Left ventricle myocardium inferior (tissue), 1 donor: ENCODE data around the gene IKZF2. TPM values are rescaled to one million over a fixed set of nuclear protein-coding genes. Genes with fewer than 3 reads are reported as not detected.
"Not testable (repeated sequence)": the region's sequence is repeated elsewhere in the genome, so short reads cannot be mapped to it uniquely, and the experiment has no call there.

Experiments used
- DNase-seq: peaks from one replicate; pipeline ENCODE4 v3.0.0-alpha.2; 2020
- H3K27ac ChIP-seq: fragments of 200-600 bp; replicated peaks from 2 replicates; pipeline ENCODE4 v1.8.0; 2021
- H3K27me3 ChIP-seq: fragments of 200-600 bp; 2 replicates; pipeline ENCODE4 v1.8.0; 2021; ENCODE audit warnings: low read depth
- H3K36me3 ChIP-seq: fragments of 200-600 bp; 2 replicates; pipeline ENCODE4 v1.8.0; 2021
- H3K4me1 ChIP-seq: fragments of 200-600 bp; 2 replicates; pipeline ENCODE4 v1.8.0; 2021
- H3K4me3 ChIP-seq: fragments of 200-600 bp; 2 replicates; pipeline ENCODE4 v1.8.0; 2021; ENCODE audit warnings: mild to moderate bottlenecking, moderate library complexity
- H3K9me3 ChIP-seq: fragments of 200-600 bp; replicated peaks from 2 replicates; pipeline ENCODE4 v1.8.0; 2021
- CTCF ChIP-seq: fragments of 200-600 bp; IDR thresholded peaks from 2 replicates; pipeline ENCODE4 v1.8.0; 2021; ENCODE audit warnings: antibody characterized with exemption, mild to moderate bottlenecking, borderline replicate concordance
- intact Hi-C: fragments of 100-400 bp; cut with micrococcal nuclease; formaldehyde crosslinking; loops from one replicate; pipeline ENCODE4 v1.11.0; 2022
- total RNA-seq: library from RNA; stranded (reverse); fragmentation: NEBNext Ultra II Directional; extraction: Animal tissue kit (Norgen Biotek cat#: 25700); gene quantifications from one replicate; pipeline ENCODE4 v1.2.1, GENCODE V29; 2021
- donor health status: DM: no; HTN: yes; CAD: no; lungs with severe emphysema.

The IKZF2 gene
- total RNA-seq, 1 donor from 2014 or later: 6.8 TPM

DNA sequence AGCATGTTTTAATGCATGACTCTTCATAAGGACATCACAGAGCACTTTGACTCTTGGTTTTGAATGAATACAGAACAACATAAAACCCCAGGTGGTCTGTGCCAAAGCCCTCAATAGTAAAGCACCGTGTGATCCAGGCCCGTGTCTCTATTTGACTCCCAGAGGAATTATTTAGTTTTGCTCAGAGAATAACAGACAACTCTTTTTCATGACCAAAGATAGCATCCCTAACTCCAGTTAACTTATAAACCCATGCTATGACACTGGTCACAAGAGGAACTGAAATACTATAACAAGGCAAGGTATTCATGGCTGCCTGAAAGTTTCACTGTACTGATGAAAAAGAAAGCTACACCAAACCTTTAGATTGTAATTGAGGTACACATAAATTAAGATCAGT is 128.4 kb downstream of the IKZF2 start:
- no peaks in the 10 kb centered on the region for H3K9me3 ChIP-seq
- DNase-seq: no peak
- peaks cover 12% of the 10 kb centered on the region for H3K36me3 ChIP-seq
- no peaks in the 10 kb centered on the region for H3K4me1 ChIP-seq
- no peak overlapping the region for H3K27ac ChIP-seq
- intact Hi-C loops: no loop called here
- no peak for TF ChIP-seq CTCF
- no peak overlapping the region for H3K4me3 ChIP-seq
- H3K27me3 ChIP-seq: no peaks in the 10 kb centered on the region

DNA sequence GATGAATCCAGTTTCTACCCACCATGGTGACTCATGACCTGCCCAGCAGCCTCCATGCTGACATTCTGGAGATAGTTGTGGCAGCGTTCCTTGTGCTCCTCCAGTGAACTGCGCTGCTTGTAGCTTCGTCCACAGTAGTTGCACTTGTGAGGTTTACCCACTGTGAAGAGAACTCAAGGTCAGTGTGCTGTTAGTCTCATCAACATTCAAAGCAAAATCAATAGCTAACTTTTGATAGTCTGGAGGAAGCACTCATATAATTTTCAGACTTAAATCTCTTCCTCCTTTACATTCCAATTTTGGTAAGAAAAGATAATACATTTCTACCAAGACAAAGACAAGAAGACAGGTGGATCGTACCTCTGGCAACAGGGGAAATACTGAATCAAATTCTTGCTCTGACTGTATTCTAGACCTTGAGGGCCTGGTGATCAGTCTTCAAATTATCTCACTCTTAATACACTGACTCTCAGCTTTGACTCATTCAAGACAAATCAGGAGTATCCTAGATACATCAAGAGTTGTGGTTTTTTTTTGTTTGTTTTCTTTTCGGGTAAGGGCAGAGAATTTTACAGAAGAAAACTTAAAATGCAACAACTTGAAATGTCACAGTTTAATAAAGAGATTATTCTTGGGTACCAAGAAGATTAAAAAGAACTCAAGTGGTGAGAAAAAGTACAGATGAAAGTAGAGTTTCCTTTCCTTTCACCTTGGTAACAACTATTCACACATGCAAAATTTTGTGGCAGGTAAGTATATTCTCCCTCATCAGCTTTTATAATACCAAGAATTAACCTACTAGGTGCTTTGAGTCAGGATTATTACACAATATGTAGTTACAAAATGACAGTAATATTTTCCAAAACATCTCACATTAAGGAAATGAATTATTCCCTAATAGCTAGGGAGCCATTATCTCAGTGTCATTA is 129.2 kb downstream of the IKZF2 start:
- Histone ChIP-seq H3K27me3 (no peaks in the 10 kb centered on the region), H3K4me3 (no peak overlapping the region), H3K36me3 (peaks cover 12% of the 10 kb centered on the region), H3K27ac (no peak overlapping the region), H3K4me1 (no peaks in the 10 kb centered on the region), H3K9me3 (no peaks in the 10 kb centered on the region)
- intact Hi-C loops: no loop called here
- DNase-seq: no peak
- TF ChIP-seq CTCF: no peak

GRCh38 chr2:213020913-213021312 is 130.5 kb downstream of the IKZF2 start:
- H3K27me3 ChIP-seq, intact Hi-C loops, DNase-seq, H3K9me3 ChIP-seq, H3K4me3 ChIP-seq, H3K27ac ChIP-seq, H3K4me1 ChIP-seq: not testable (repeated sequence)
- peaks cover 12% of the 10 kb centered on the region for H3K36me3 ChIP-seq

GRCh38 chr2:213020268-213020667 is 131.1 kb downstream of the IKZF2 start:
- no peaks in the 10 kb centered on the region for H3K4me1 ChIP-seq
- no peak overlapping the region for H3K27ac ChIP-seq
- H3K9me3 ChIP-seq: no peaks in the 10 kb centered on the region
- TF ChIP-seq CTCF: no peak
- no peak overlapping the region for H3K4me3 ChIP-seq
- peaks cover 12% of the 10 kb centered on the region for H3K36me3 ChIP-seq
- no peaks in the 10 kb centered on the region for H3K27me3 ChIP-seq
- no peak for DNase-seq
- intact Hi-C loops: no loop called here

DNA sequence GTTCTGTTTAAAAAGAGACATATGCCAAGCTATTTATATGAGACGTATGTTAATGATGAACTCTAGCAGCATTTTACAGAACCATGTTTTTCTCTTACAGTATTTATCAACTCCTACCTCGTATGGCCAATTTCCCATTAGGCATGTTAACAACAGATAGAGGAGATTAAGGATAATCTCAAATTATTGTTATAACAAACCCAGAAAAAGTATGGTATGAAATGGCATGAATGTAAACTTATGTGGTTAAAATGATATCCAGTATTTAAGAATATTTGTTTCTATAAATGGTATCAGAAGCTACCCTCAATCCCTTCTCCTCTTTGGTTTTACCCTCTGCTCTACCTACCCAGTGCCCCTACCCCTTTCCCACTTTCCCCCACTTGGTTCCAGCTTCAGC is 132.0 kb downstream of the IKZF2 start:
- no peaks in the 10 kb centered on the region for H3K9me3 ChIP-seq
- no peak overlapping the region for H3K27ac ChIP-seq
- peaks cover 12% of the 10 kb centered on the region for H3K36me3 ChIP-seq
- no peaks in the 10 kb centered on the region for H3K27me3 ChIP-seq
- intact Hi-C loops: no loop called here
- no peak for TF ChIP-seq CTCF
- no peak overlapping the region for H3K4me3 ChIP-seq
- H3K4me1 ChIP-seq: no peaks in the 10 kb centered on the region
- no peak for DNase-seq

- intact Hi-C loops: no loop called here
Measured at GRCh38 chr2:213018340-213018901, 133.0 kb downstream of the IKZF2 start.

More at GRCh38 chr2:213018340-213018901, 133.0 kb downstream of the IKZF2 start:
- TF ChIP-seq CTCF: no peak
- no peak for DNase-seq
- Histone ChIP-seq H3K27ac (no peak overlapping the region), H3K27me3 (no peaks in the 10 kb centered on the region), H3K36me3 (peaks cover 12% of the 10 kb centered on the region), H3K4me3 (no peak overlapping the region), H3K4me1 (no peaks in the 10 kb centered on the region), H3K9me3 (no peaks in the 10 kb centered on the region)
